ENCODE data around the gene SACS. TPM values are rescaled to one million over a fixed set of nuclear protein-coding genes. Genes with fewer than 3 reads are reported as not detected.

The SACS gene
- total and polyA plus RNA-seq, 2 of the 8 experiments (the other 6 are each of a cell fraction or from before 2014, with no cell fraction given), result 11.0 to 54.2 TPM

- POLR2A ChIA-PET (ENCODE audit: partially characterized antibody), result no interaction called here
- TF ChIP-seq, protein P1, sequence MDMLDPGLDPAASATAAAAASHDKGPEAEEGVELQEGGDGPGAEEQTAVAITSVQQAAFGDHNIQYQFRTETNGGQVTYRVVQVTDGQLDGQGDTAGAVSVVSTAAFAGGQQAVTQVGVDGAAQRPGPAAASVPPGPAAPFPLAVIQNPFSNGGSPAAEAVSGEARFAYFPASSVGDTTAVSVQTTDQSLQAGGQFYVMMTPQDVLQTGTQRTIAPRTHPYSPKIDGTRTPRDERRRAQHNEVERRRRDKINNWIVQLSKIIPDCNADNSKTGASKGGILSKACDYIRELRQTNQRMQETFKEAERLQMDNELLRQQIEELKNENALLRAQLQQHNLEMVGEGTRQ (IDR thresholded peaks at IDR 0.05; ENCODE audit: low read length), result no peak
Measured at GRCh38 chr13:23386533-23386932, 47.0 kb downstream of the SACS start.

More at GRCh38 chr13:23386533-23386932, 47.0 kb downstream of the SACS start:
- H4K91ac ChIP-seq (replicated peaks; ENCODE audit: insufficient read length, low read length), result no peak overlapping the region
- H2BK120ac ChIP-seq (replicated peaks; ENCODE audit: low read depth, low read length), result no peak overlapping the region
- H3K27me3 ChIP-seq (replicated peaks in 1 of 4; ENCODE audit: control insufficient read depth in 3 of 4, extremely low read depth in 1 of 4, insufficient read depth in 3 of 4, low read length in 3 of 4), result no peaks in the 10 kb centered on the region
- no peak overlapping the region for H3K9ac ChIP-seq (replicated peaks in 1 of 4; ENCODE audit: extremely low read depth in 1 of 4, low read depth in 3 of 4, low read length in 3 of 4)
- CTCF ChIA-PET (ENCODE audit: partially characterized antibody), result interaction anchor here (1.2 to 1.4 kb wide), 2 partner anchors 13 to 21 kb away, joined by 3 read pairs; no protein-coding TSS in a partner anchor
- H3K14ac ChIP-seq (ENCODE audit: insufficient read length), result no peak overlapping the region
- H2BK5ac ChIP-seq (ENCODE audit: low read depth, low read length), result no peak overlapping the region
- H2AK5ac ChIP-seq (ENCODE audit: low read depth, low read length), result no peak overlapping the region
- 96% methylated on average over 2 of the region's 2 CpGs; no CpG with 5 or more reads in 1 of the 2 experiments for WGBS, 2 experiments (ENCODE audit: extremely low coverage in 1 of 2, insufficient coverage in 1 of 2, insufficient read length in 1 of 2, insufficient replicate concordance in 2 of 2, low coverage in 1 of 2, low lambda C conversion rate in 2 of 2, missing lambda C conversion rate in 1 of 2)
- no peak for FAIRE-seq
- H2BK12ac ChIP-seq (ENCODE audit: low read depth, low read length), result no peak overlapping the region
- no peak overlapping the region for H2BK20ac ChIP-seq (ENCODE audit: low read length)
- H3K56ac ChIP-seq (replicated peaks; ENCODE audit: insufficient read length, low read depth, low read length), result no peak overlapping the region
- no peaks in the 10 kb centered on the region for H3K79me2 ChIP-seq (ENCODE audit: control insufficient read depth in 1 of 2, insufficient read depth in 2 of 2, low read length in 2 of 2)
- H3K4me2 ChIP-seq (ENCODE audit: insufficient read depth in 1 of 2, low read depth in 2 of 2, low read length in 2 of 2), result no peak overlapping the region
- no peak overlapping the region for H3K4me3 ChIP-seq (ENCODE audit: extremely low read depth in 1 of 4, insufficient read depth in 2 of 4, low read depth in 3 of 4, low read length in 4 of 4)
- H4K8ac ChIP-seq (ENCODE audit: extremely low read depth, insufficient read depth, low read length), result no peak overlapping the region
- no peaks in the 10 kb centered on the region for H3K36me3 ChIP-seq (ENCODE audit: control insufficient read depth in 2 of 4, insufficient read depth in 4 of 4, low read length in 3 of 4)
- H2BK15ac ChIP-seq (ENCODE audit: low read length), result no peak overlapping the region
- no peak overlapping the region for H3K27ac ChIP-seq (ENCODE audit: low read depth, low read length)
- H3K18ac ChIP-seq (ENCODE audit: extremely low read depth, low read length), result no peak overlapping the region
- no peak overlapping the region for H3K4ac ChIP-seq (replicated peaks; ENCODE audit: insufficient read length, low read depth, low read length)
- H4K20me1 ChIP-seq (replicated peaks in 1 of 2; ENCODE audit: control insufficient read depth in 1 of 2, insufficient read depth in 2 of 2, low read length in 2 of 2), result no peaks in the 10 kb centered on the region
- no peaks in the 10 kb centered on the region for H3K79me1 ChIP-seq (ENCODE audit: low read depth, low read length)
- no peaks in the 10 kb centered on the region for H3K23me2 ChIP-seq (ENCODE audit: low read depth, low read length)
- DNase-seq (ENCODE audit: low read depth in 1 of 2, low spot score in 2 of 2), result no peak
- H2AFZ ChIP-seq (ENCODE audit: low read length), result no peak overlapping the region
- H3K23ac ChIP-seq (ENCODE audit: insufficient read length), result no peak overlapping the region
- H3K4me1 ChIP-seq (replicated peaks in 1 of 4; ENCODE audit: control insufficient read depth in 3 of 4, insufficient read depth in 4 of 4, low read length in 3 of 4), result no peaks in the 10 kb centered on the region
- H3K9me3 ChIP-seq (ENCODE audit: insufficient read depth in 2 of 2, low read depth in 1 of 2, low read length in 1 of 2), result no peaks in the 10 kb centered on the region
- no peak overlapping the region for H4K5ac ChIP-seq (ENCODE audit: insufficient read length, low read depth, low read length)

Data from H1 (cell line).